Spleen (tissue), 11 donors: Measurements from ENCODE around the gene XIRP1. TPM values are rescaled to one million over a fixed set of nuclear protein-coding genes. Genes with fewer than 3 reads are reported as not detected.

Source experiments
- DNase-seq: peaks from one replicate; pipeline ENCODE4 v3.0.0-alpha.2; 2020
- H3K27ac ChIP-seq, 8 donors: fragments of 200-600 bp; sonication (generic) in 7 of 8; 1 replicate in 4 of 8; 2 replicates in 4 of 8; pipeline versions ENCODE4 v1.5.0 to v1.8.0; 2016 to 2021; ENCODE audit warnings: inconsistent platforms in 4 of 8, mild to moderate bottlenecking in 4 of 8, moderate library complexity in 1 of 8
- H3K27me3 ChIP-seq, 7 donors: fragments of 200-600 bp; sonication (generic) in 6 of 7; replicated peaks in 1 of 7; 1 replicate in 4 of 7; 2 replicates in 3 of 7; pipeline versions ENCODE4 v1.5.0 to v1.8.0; 2016 to 2021; ENCODE audit warnings: inconsistent platforms in 3 of 7, mild to moderate bottlenecking in 1 of 7
- H3K36me3 ChIP-seq, 6 donors: fragments of 200-600 bp; sonication (generic) in 5 of 6; 1 replicate in 4 of 6; 2 replicates in 2 of 6; pipeline versions ENCODE4 v1.5.0 to v1.8.0; 2016 to 2021; ENCODE audit warnings: inconsistent platforms in 2 of 6
- H3K4me1 ChIP-seq, 6 donors: fragments of 200-600 bp; sonication (generic) in 5 of 6; 1 replicate in 3 of 6; 2 replicates in 3 of 6; pipeline versions ENCODE4 v1.5.0 to v1.8.0; 2016 to 2021; ENCODE audit warnings: inconsistent platforms in 3 of 6
- H3K4me3 ChIP-seq, 8 donors: fragments of 200-600 bp; sonication (generic) in 7 of 8; 1 replicate in 4 of 8; 2 replicates in 4 of 8; pipeline versions ENCODE4 v1.5.0 to v1.8.0; 2016 to 2021; ENCODE audit warnings: inconsistent platforms in 4 of 8, mild to moderate bottlenecking in 4 of 8, moderate library complexity in 2 of 8
- H3K9me3 ChIP-seq, 8 donors: fragments of 200-600 bp; sonication (generic) in 7 of 8; 1 replicate in 4 of 8; 2 replicates in 4 of 8; pipeline versions ENCODE4 v1.5.0 to v1.8.0; 2016 to 2021; ENCODE audit warnings: inconsistent platforms in 4 of 8
- POLR2A ChIP-seq, 3 donors: fragments of 450-650 bp; IDR thresholded peaks; one replicate each; pipeline ENCODE4 v1.5.1; 2017; ENCODE audit warnings: antibody characterized with exemption in 3 of 3, mild to moderate bottlenecking in 1 of 3
- POLR2AphosphoS5 ChIP-seq, 3 donors: sonication (generic); formaldehyde crosslinking; IDR thresholded peaks; one replicate each; pipeline ENCODE4 v1.5.1; 2017; ENCODE audit warnings: antibody characterized with exemption in 3 of 3
- WGBS, 5 donors: extraction: QIAGEN DNeasy Blood & Tissue Kit in 3 of 5; methylation state at CpG; one replicate each; pipeline versions ENCODE4 v1.1.5 to v1.1.7; 2013 to 2018; 5-methylcytosine and 5-hydroxymethylcytosine counted together
- intact Hi-C: fragments of 100-400 bp; cut with DNase I; formaldehyde crosslinking; loops from one replicate; pipeline ENCODE4 v1.15.0; 2023; ENCODE audit warnings: low total_unique reads
- polyA plus RNA-seq, 3 donors: library from polyadenylated mRNA; stranded (reverse); fragments of 200-250 nt; gene quantifications; one replicate each; pipeline ENCODE4 v1.2.1, GENCODE V29; 2013
- total RNA-seq, 7 donors: library from RNA; depleted of rRNA in 3 of 7; stranded (reverse); fragments of >200 nt in 3 of 7; fragmentation: NEBNext Ultra II Directional in 4 of 7; extraction: Animal tissue kit (Norgen Biotek cat#: 25700) in 4 of 7; gene quantifications; one replicate each; pipeline versions ENCODE4 v1.1.0 to v1.2.1, GENCODE V29; 2016 to 2021
- TF ChIP-seq, protein P1 (sequence below), 11 experiments: fragments of 200-600 bp in 7 of 11; fragments of 450-650 bp in 4 of 11; sonication (generic) in 4 of 11; IDR thresholded peaks in 8 of 11; conservative IDR thresholded peaks in 3 of 11; 1 replicate in 7 of 11; 2 replicates in 4 of 11; pipeline versions ENCODE4 v1.4.0 to v1.8.0; 2016 to 2021; ENCODE audit warnings: antibody characterized with exemption in 11 of 11, inconsistent platforms in 4 of 11, mild to moderate bottlenecking in 1 of 11
- donor health status: healthy with polysubstance abuse.
- donor health status: DM: no; HTN: no; CAD: no; lungs with moderate emphysema.
- donor health status: DM: no; HTN: no; CAD: no.
- donor health status: Bipolar disorder and iron deficiency.
- donor health status: healthy.
- donor health status: DM: no; HTN: no; CAD: no.
- donor health status: DM: yes; HTN: yes; CAD: no.

XIRP1 gene
- total and polyA plus RNA-seq, 10 donors: 0.06 to 0.70 (median 0.27) TPM; not detected in 3

DNA sequence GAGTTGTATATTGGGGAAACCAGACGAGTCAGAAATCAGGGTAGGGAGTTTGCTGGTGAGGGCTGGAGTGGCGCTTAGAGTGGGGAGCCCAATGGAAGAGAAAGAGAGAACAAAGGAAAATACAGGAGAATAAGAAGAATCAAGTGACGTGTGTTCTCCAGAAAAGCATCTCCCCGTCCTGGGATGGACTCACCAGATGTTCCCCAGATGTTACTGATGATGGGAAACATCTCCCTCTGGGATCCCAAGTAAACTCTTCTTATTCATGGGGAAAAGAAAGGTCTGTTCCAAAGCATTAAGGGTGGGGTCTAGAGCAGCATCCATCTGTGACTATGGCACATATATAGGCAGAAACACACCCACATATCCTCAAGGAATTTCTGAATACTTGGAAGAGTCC is 36.0 kb downstream of the XIRP1 start:
- Histone ChIP-seq H3K36me3 (no peaks in the 10 kb centered on the region), H3K27me3 (no peaks in the 10 kb centered on the region), H3K27ac (no peak overlapping the region), H3K9me3 (no peaks in the 10 kb centered on the region), H3K4me1 (peaks cover 11 to 30% (median 21%) of the 10 kb centered on the region in 6 donors), H3K4me3 (no peak overlapping the region)
- intact Hi-C loops: no loop called here
- no peak for DNase-seq
- TF ChIP-seq POLR2A (IDR thresholded peaks at IDR 0.05): no peak
- TF ChIP-seq, protein P1, sequence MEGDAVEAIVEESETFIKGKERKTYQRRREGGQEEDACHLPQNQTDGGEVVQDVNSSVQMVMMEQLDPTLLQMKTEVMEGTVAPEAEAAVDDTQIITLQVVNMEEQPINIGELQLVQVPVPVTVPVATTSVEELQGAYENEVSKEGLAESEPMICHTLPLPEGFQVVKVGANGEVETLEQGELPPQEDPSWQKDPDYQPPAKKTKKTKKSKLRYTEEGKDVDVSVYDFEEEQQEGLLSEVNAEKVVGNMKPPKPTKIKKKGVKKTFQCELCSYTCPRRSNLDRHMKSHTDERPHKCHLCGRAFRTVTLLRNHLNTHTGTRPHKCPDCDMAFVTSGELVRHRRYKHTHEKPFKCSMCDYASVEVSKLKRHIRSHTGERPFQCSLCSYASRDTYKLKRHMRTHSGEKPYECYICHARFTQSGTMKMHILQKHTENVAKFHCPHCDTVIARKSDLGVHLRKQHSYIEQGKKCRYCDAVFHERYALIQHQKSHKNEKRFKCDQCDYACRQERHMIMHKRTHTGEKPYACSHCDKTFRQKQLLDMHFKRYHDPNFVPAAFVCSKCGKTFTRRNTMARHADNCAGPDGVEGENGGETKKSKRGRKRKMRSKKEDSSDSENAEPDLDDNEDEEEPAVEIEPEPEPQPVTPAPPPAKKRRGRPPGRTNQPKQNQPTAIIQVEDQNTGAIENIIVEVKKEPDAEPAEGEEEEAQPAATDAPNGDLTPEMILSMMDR (IDR thresholded peaks at IDR 0.05 in 8 of 11, conservative IDR thresholded peaks at IDR 0.05 in 3 of 11): no peak
- TF ChIP-seq POLR2AphosphoS5 (IDR thresholded peaks at IDR 0.05): no peak
- WGBS, 5 donors: 82 to 93% (median 87%) methylated on average over 4 of the region's 4 CpGs

DNA sequence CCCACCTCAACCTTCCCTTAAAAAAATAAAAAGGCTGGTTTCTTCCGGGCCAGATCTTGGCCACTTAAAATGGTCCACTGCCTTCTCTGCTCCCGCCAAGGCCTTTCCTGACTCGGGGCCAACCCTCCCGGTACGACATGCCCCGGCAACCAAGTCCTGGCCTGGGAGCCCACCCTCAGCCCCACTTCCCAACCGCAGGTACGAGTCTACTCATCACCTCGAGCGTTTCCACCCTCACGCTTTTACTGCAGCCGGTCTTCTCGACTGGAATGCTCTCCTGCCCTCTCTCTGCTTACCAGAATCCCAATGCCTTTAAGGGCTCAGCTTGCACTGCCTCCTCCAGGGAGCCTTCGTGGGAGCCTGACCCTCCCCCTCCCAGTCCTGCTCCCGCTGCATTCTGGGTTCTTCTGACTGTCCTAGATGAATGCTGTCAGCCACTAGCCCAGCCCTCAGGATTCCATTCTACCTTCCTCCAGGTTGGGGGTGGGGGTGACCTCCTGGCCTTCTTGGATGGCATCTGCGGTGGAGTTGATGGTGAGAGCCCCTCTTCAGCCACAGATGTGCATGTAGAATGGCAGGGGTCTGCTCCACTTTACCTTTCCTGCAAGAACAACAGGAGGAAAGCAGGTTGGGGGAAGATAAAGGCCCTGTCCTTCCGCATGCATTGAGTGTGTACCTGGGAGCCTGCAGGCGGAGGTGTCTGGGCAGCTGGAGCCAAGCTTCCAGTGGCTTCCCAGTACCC is 37.9 kb downstream of the XIRP1 start:
- WGBS, 5 donors: 73 to 78% (median 77%) methylated on average over 18 of the region's 18 CpGs
- no peaks in the 10 kb centered on the region for H3K27me3 ChIP-seq
- peak overlapping the region in 4 of 8 donors; percentile 5 to 95 (median 80) for H3K4me3 ChIP-seq
- peaks cover 31 to 49% (median 41%) of the 10 kb centered on the region in 6 donors for H3K4me1 ChIP-seq
- DNase-seq: peak; percentile 88
- no peaks in the 10 kb centered on the region for H3K9me3 ChIP-seq
- H3K36me3 ChIP-seq: no peaks in the 10 kb centered on the region
- intact Hi-C loops: no loop called here
- TF ChIP-seq POLR2A (IDR thresholded peaks at IDR 0.05) (no peak), POLR2AphosphoS5 (IDR thresholded peaks at IDR 0.05) (peak in 1 of 3 donors; percentile 9)
- peak overlapping the region; percentile 96 to 100 (median 99) for H3K27ac ChIP-seq

DNA sequence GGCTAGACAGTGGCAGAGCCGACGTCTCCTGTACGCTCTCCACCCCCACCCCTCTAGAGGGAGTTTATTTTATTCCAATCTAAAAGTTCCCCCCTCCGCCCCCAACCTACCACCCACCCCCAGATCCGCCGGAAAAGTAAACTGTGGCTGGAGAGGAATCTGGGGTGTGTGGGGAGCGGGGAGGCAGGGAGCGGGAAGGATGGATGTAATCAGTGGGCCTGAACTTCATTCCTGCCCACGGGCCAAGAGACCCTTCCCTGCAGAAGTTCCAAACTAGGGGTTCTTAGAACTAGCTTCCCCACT is 38.5 kb downstream of the XIRP1 start:
- peak overlapping the region; percentile 96 to 100 (median 99) for H3K27ac ChIP-seq
- peak overlapping the region in 7 of 8 donors; percentile 5 to 95 (median 79) for H3K4me3 ChIP-seq
- no peaks in the 10 kb centered on the region for H3K9me3 ChIP-seq
- H3K36me3 ChIP-seq: no peaks in the 10 kb centered on the region
- WGBS, 5 donors: 41 to 48% (median 47%) methylated on average over 8 to 9 of the region's 9 CpGs
- peaks cover 36 to 55% (median 46%) of the 10 kb centered on the region in 6 donors for H3K4me1 ChIP-seq
- no peak for TF ChIP-seq POLR2AphosphoS5 (IDR thresholded peaks at IDR 0.05)
- TF ChIP-seq, protein P1 (IDR thresholded peaks at IDR 0.05 in 8 of 11, conservative IDR thresholded peaks at IDR 0.05 in 3 of 11): peak in 1 of 11 experiments; percentile 8
- no peaks in the 10 kb centered on the region for H3K27me3 ChIP-seq
- DNase-seq: no peak
- intact Hi-C loops: no loop called here

DNA sequence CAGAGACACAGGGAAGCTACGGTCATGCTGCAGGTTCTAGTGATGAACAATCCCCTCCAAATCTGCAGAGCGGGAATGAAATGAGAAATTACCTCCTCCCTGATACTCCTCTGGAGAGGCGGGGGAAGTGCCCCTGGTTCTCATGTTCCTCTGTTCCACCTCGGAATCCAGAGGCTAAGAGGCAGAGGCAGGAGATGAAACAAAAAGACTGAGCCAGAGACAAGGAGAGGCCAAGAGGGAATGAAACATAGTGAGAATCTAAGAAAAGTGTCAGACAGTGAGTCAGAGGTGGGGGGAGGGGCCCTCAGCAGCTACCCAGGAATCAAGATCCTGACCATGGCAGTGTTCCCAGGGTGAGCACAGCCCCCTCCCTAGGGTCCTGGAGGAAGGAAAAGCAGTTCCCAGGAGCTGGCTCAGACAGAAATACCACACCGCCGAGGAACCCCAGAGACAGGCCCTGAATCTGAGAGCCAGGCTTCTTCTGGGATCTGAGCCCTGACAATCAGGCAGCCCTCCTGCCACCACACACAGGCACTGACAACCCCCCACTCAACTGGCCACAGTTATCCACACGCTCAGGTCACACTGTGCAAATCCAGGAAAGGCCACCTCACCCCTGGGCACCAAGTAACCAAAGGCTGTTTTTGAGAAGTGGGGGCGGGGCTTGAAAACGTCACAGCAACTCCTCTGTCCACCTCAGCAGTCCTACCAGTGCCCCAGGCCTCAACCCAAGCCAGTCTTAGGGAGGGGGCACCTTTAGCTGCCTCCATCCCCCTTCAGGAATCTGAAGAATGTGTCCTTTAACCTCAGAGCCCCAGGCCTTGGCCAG is 41.4 kb downstream of the XIRP1 start:
- peaks cover 0 to 7% (median 5%) of the 10 kb centered on the region in 6 donors for H3K36me3 ChIP-seq
- intact Hi-C loops: no loop called here
- peaks cover 64 to 84% (median 75%) of the 10 kb centered on the region in 6 donors for H3K4me1 ChIP-seq
- peak overlapping the region; percentile 68 to 95 (median 79) for H3K4me3 ChIP-seq
- no peak for DNase-seq
- WGBS, 5 donors: 41 to 48% (median 43%) methylated on average over 6 to 9 of the region's 9 CpGs
- H3K27me3 ChIP-seq: no peaks in the 10 kb centered on the region
- TF ChIP-seq POLR2AphosphoS5 (IDR thresholded peaks at IDR 0.05): no peak
- TF ChIP-seq POLR2A (IDR thresholded peaks at IDR 0.05): no peak
- TF ChIP-seq, protein P1 (IDR thresholded peaks at IDR 0.05 in 8 of 11, conservative IDR thresholded peaks at IDR 0.05 in 3 of 11): no peak
- H3K27ac ChIP-seq: peak overlapping the region; percentile 96 to 100 (median 99)
- H3K9me3 ChIP-seq: no peaks in the 10 kb centered on the region
